ENCODE measurements around the gene KRT4.

Gene KRT4

GRCh38 chr12:52815676-52816588 is 2.0 kb upstream of the KRT4 start:
- Histone ChIP-seq H3K9me2 (replicated peaks; ENCODE audit: control insufficient read depth, low read length) (no peaks in the 10 kb centered on the region), H3K36me3 (ENCODE audit: control insufficient read depth, low read length) (no peaks in the 10 kb centered on the region), H3K4me2 (ENCODE audit: low read length) (no peak overlapping the region), H3K79me2 (ENCODE audit: control insufficient read depth, low read length) (no peaks in the 10 kb centered on the region), H3F3A (ENCODE audit: control insufficient read depth, insufficient read depth) (no peaks in the 10 kb centered on the region), H3K27ac (ENCODE audit: low read depth, low read length) (no peak overlapping the region), H3K4me1 (ENCODE audit: control insufficient read depth, low read length) (no peaks in the 10 kb centered on the region), H3K4me3 (ENCODE audit: low read length) (no peak overlapping the region), H3K27me3 (ENCODE audit: control insufficient read depth, low read length) (no peaks in the 10 kb centered on the region; the same call in 1 of the 2 replicates), H3K9me3 (ENCODE audit: control insufficient read depth, insufficient read depth, low read length) (no peaks in the 10 kb centered on the region), H4K20me1 (ENCODE audit: control insufficient read depth, insufficient read depth, low read depth, low read length) (no peaks in the 10 kb centered on the region)
- TF ChIP-seq EZH2phosphoT487 (IDR thresholded peaks at IDR 0.05; ENCODE audit: borderline replicate concordance, low read length), result no peak
- TF ChIP-seq CTCF (IDR thresholded peaks at IDR 0.05; ENCODE audit: low read depth, low read length, poor library complexity, severe bottlenecking), result no peak

GRCh38 chr12:52815161-52815560 is 1.2 kb upstream of the KRT4 start:
- Histone ChIP-seq H3K9me2 (replicated peaks; ENCODE audit: control insufficient read depth, low read length) (no peaks in the 10 kb centered on the region), H3K4me1 (ENCODE audit: control insufficient read depth, low read length) (no peaks in the 10 kb centered on the region), H3K36me3 (ENCODE audit: control insufficient read depth, low read length) (no peaks in the 10 kb centered on the region), H3K79me2 (ENCODE audit: control insufficient read depth, low read length) (no peaks in the 10 kb centered on the region), H3F3A (ENCODE audit: control insufficient read depth, insufficient read depth) (no peaks in the 10 kb centered on the region), H3K27me3 (ENCODE audit: control insufficient read depth, low read length) (no peaks in the 10 kb centered on the region; the same call in 1 of the 2 replicates), H3K4me3 (ENCODE audit: low read length) (no peak overlapping the region), H3K9me3 (ENCODE audit: control insufficient read depth, insufficient read depth, low read length) (no peaks in the 10 kb centered on the region), H3K4me2 (ENCODE audit: low read length) (no peak overlapping the region), H4K20me1 (ENCODE audit: control insufficient read depth, insufficient read depth, low read depth, low read length) (no peaks in the 10 kb centered on the region), H3K27ac (ENCODE audit: low read depth, low read length) (no peak overlapping the region)
- TF ChIP-seq EZH2phosphoT487 (IDR thresholded peaks at IDR 0.05; ENCODE audit: borderline replicate concordance, low read length) (no peak), CTCF (IDR thresholded peaks at IDR 0.05; ENCODE audit: low read depth, low read length, poor library complexity, severe bottlenecking) (no peak)

DNA sequence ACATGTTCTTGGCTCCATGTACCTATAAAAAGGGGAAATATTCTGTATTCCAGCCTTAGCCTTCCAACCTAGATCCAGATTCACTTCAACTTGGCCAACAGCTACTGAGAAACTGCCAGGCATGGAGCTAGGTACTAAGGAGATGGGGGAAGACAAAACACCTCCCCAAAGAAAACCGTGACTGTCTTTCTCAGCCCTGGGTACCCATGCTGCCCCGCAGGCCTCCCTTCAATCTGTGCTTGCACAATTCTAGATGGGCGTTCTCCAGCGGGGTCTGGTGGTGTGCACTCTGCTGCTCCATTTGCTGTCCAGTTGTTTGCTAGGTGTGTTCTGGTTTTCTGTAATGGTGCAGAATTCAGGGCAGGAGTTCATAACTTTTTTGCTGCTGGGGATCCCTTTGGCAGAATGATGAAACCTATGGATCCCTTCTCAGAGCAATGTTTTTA is 817 bp upstream of the KRT4 start:
- Histone ChIP-seq H3K36me3 (ENCODE audit: control insufficient read depth, low read length) (no peaks in the 10 kb centered on the region), H3K27ac (ENCODE audit: low read depth, low read length) (no peak overlapping the region), H3F3A (ENCODE audit: control insufficient read depth, insufficient read depth) (no peaks in the 10 kb centered on the region), H3K4me1 (ENCODE audit: control insufficient read depth, low read length) (no peaks in the 10 kb centered on the region), H3K9me2 (replicated peaks; ENCODE audit: control insufficient read depth, low read length) (no peaks in the 10 kb centered on the region), H4K20me1 (ENCODE audit: control insufficient read depth, insufficient read depth, low read depth, low read length) (no peaks in the 10 kb centered on the region), H3K4me2 (ENCODE audit: low read length) (no peak overlapping the region), H3K79me2 (ENCODE audit: control insufficient read depth, low read length) (no peaks in the 10 kb centered on the region), H3K27me3 (ENCODE audit: control insufficient read depth, low read length) (no peaks in the 10 kb centered on the region; the same call in 1 of the 2 replicates), H3K4me3 (ENCODE audit: low read length) (no peak overlapping the region), H3K9me3 (ENCODE audit: control insufficient read depth, insufficient read depth, low read length) (no peaks in the 10 kb centered on the region)
- TF ChIP-seq EZH2phosphoT487 (IDR thresholded peaks at IDR 0.05; ENCODE audit: borderline replicate concordance, low read length), result no peak
- TF ChIP-seq CTCF (IDR thresholded peaks at IDR 0.05; ENCODE audit: low read depth, low read length, poor library complexity, severe bottlenecking), result no peak
